ENCODE measurements around the gene XXYLT1. TPM values are rescaled to one million over a fixed set of nuclear protein-coding genes. Genes with fewer than 3 reads are reported as not detected.
A peak's percentile ranks its signal among the peaks of the same experiment; 100 is the strongest.

XXYLT1 gene
- total and polyA plus RNA-seq, 2 donors from 2014 or later: 5.7 to 10.7 TPM

- intact Hi-C loops (cut with DNase I): no loop called here
- DNase-seq: peak in 1 of 5 donors; percentile 18
- TF ChIP-seq, protein P1, sequence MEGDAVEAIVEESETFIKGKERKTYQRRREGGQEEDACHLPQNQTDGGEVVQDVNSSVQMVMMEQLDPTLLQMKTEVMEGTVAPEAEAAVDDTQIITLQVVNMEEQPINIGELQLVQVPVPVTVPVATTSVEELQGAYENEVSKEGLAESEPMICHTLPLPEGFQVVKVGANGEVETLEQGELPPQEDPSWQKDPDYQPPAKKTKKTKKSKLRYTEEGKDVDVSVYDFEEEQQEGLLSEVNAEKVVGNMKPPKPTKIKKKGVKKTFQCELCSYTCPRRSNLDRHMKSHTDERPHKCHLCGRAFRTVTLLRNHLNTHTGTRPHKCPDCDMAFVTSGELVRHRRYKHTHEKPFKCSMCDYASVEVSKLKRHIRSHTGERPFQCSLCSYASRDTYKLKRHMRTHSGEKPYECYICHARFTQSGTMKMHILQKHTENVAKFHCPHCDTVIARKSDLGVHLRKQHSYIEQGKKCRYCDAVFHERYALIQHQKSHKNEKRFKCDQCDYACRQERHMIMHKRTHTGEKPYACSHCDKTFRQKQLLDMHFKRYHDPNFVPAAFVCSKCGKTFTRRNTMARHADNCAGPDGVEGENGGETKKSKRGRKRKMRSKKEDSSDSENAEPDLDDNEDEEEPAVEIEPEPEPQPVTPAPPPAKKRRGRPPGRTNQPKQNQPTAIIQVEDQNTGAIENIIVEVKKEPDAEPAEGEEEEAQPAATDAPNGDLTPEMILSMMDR (IDR thresholded peaks at IDR 0.05; ENCODE audit: borderline replicate concordance, extremely low read depth, insufficient read depth): no peak
- H3K36me3 ChIP-seq (ENCODE audit: control insufficient read depth in 2 of 3, insufficient read depth in 3 of 3, low read length in 3 of 3): no peaks in the 10 kb centered on the region
- no peak overlapping the region for H3K9ac ChIP-seq (ENCODE audit: low read length in 3 of 3)
- H3K4me3 ChIP-seq (ENCODE audit: low read length in 3 of 3): no peak overlapping the region
- H3K27ac ChIP-seq (ENCODE audit: low read depth in 2 of 2, low read length in 2 of 2): no peak overlapping the region
- H3K27me3 ChIP-seq (ENCODE audit: control insufficient read depth, insufficient read depth, low read length): no peaks in the 10 kb centered on the region
- no peaks in the 10 kb centered on the region for H3K4me1 ChIP-seq (ENCODE audit: control insufficient read depth in 2 of 3, insufficient read depth in 2 of 3, low read depth in 1 of 3, low read length in 3 of 3)
- no peak for FAIRE-seq
- H3K9me3 ChIP-seq (ENCODE audit: control insufficient read depth in 2 of 3, insufficient read depth in 1 of 3, low read length in 3 of 3): no peaks in the 10 kb centered on the region
Measured at GRCh38 chr3:195064300-195064931, 206.5 kb downstream of the XXYLT1 start.

DNA sequence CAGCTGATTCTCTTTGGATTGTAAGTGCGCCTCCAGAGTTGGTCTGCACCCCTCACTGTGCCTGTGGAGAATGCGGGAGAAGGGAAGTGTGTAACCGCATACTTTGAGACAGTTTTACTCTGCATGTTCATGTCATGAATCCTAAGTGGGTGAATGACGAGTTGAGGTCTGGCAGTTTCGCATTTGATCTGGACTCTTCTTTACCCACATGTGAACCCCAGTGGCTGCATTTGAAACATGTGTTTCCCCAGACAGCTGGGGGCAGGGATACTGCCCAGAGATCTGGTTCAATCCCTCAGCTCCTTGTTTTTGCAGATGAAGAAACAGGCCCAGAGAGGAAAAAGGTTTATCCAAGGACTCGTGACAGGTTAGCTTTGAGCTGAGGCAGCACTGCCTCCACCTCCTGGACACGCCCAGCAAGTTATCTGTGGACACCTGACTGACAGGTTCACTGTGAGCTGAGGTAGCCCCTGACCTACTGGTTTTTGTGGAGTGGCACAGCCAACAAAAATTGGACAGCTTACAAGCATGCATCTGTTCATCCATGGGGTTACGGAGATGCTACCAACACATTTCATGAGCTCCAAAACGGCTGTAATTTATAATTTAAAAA is 207.3 kb downstream of the XXYLT1 start:
- DNase-seq: peak in 1 of 5 donors; percentile 52
- Histone ChIP-seq H3K27ac (ENCODE audit: low read depth in 2 of 2, low read length in 2 of 2) (no peak overlapping the region), H3K27me3 (ENCODE audit: control insufficient read depth, insufficient read depth, low read length) (no peaks in the 10 kb centered on the region)

GRCh38 chr3:195062866-195063540 is 208.0 kb downstream of the XXYLT1 start:
- H3K4me3 ChIP-seq (ENCODE audit: low read length in 3 of 3): no peak overlapping the region
- H3K9me3 ChIP-seq (ENCODE audit: control insufficient read depth in 2 of 3, insufficient read depth in 1 of 3, low read length in 3 of 3): no peaks in the 10 kb centered on the region
- H3K4me1 ChIP-seq (ENCODE audit: control insufficient read depth in 2 of 3, insufficient read depth in 2 of 3, low read depth in 1 of 3, low read length in 3 of 3): no peaks in the 10 kb centered on the region
- H3K9ac ChIP-seq (ENCODE audit: low read length in 3 of 3): no peak overlapping the region
- no peak overlapping the region for H3K27ac ChIP-seq (ENCODE audit: low read depth in 2 of 2, low read length in 2 of 2)
- intact Hi-C loops (cut with DNase I): no loop called here
- H3K36me3 ChIP-seq (ENCODE audit: control insufficient read depth in 2 of 3, insufficient read depth in 3 of 3, low read length in 3 of 3): no peaks in the 10 kb centered on the region
- no peaks in the 10 kb centered on the region for H3K27me3 ChIP-seq (ENCODE audit: control insufficient read depth, insufficient read depth, low read length)
- DNase-seq (peak in 1 of 5 donors; percentile 64), FAIRE-seq (no peak)
- TF ChIP-seq, protein P1 (IDR thresholded peaks at IDR 0.05; ENCODE audit: borderline replicate concordance, extremely low read depth, insufficient read depth): no peak

More for the DNA sequence above, 207.3 kb downstream of the XXYLT1 start:
- H3K9me3 ChIP-seq (ENCODE audit: control insufficient read depth in 2 of 3, insufficient read depth in 1 of 3, low read length in 3 of 3): no peaks in the 10 kb centered on the region
- intact Hi-C loops (cut with DNase I): no loop called here
- TF ChIP-seq, protein P1 (IDR thresholded peaks at IDR 0.05; ENCODE audit: borderline replicate concordance, extremely low read depth, insufficient read depth): no peak
- H3K9ac ChIP-seq (ENCODE audit: low read length in 3 of 3): no peak overlapping the region
- H3K4me1 ChIP-seq (ENCODE audit: control insufficient read depth in 2 of 3, insufficient read depth in 2 of 3, low read depth in 1 of 3, low read length in 3 of 3): no peaks in the 10 kb centered on the region
- no peak overlapping the region for H3K4me3 ChIP-seq (ENCODE audit: low read length in 3 of 3)
- H3K36me3 ChIP-seq (ENCODE audit: control insufficient read depth in 2 of 3, insufficient read depth in 3 of 3, low read length in 3 of 3): no peaks in the 10 kb centered on the region
- FAIRE-seq: no peak
